Calu3 (cell line): Measurements from ENCODE around the gene DOCK3. TPM values are rescaled to one million over a fixed set of nuclear protein-coding genes. Genes with fewer than 3 reads are reported as not detected.

Source experiments
- BruUV-seq: library from RNA; stranded (reverse); fragments of 400-500 nt; replicated peaks from 2 replicates; lab custom pipeline; 2021; lab: Mats Ljungman, UMichigan
- CTCF ChIA-PET: fragments of 300-600 bp; sonication (Branson Sonifier 250); formaldehyde crosslinking; loops from one replicate; lab custom pipeline; 2022; ENCODE audit warnings: antibody characterized with exemption; lab: Charles Lee
- DNase-seq: peaks from one replicate; pipeline ENCODE4 v3.0.0; 2022
- H3K27ac Mint-ChIP-seq: one replicate; pipeline ENCODE4 v1.8.0; 2022; ENCODE audit warnings: mixed read lengths; ENCODE audit not compliant: unreplicated experiment
- H3K27me3 Mint-ChIP-seq: one replicate; pipeline ENCODE4 v1.8.0; 2022; ENCODE audit warnings: mixed read lengths; ENCODE audit not compliant: unreplicated experiment
- H3K36me3 Mint-ChIP-seq: one replicate; pipeline ENCODE4 v1.8.0; 2022; ENCODE audit warnings: mild to moderate bottlenecking, moderate library complexity, mixed read lengths; ENCODE audit not compliant: insufficient read depth, unreplicated experiment
- H3K4me1 Mint-ChIP-seq: one replicate; pipeline ENCODE4 v1.8.0; 2022; ENCODE audit warnings: mild to moderate bottlenecking, low read depth, mixed read lengths; ENCODE audit not compliant: unreplicated experiment
- H3K4me3 Mint-ChIP-seq: one replicate; pipeline ENCODE4 v1.8.0; 2022; ENCODE audit warnings: mild to moderate bottlenecking, low read depth, moderate library complexity, mixed read lengths; ENCODE audit not compliant: unreplicated experiment
- H3K9me3 Mint-ChIP-seq: one replicate; pipeline ENCODE4 v1.8.0; 2022; ENCODE audit warnings: low read depth, mixed read lengths; ENCODE audit not compliant: unreplicated experiment
- CTCF ChIP-seq: fragments of 200-600 bp; IDR thresholded peaks from one replicate; pipeline ENCODE4 v1.8.0; 2022; ENCODE audit warnings: antibody characterized with exemption; ENCODE audit not compliant: unreplicated experiment
- intact Hi-C: fragments of 100-400 bp; cut with micrococcal nuclease; formaldehyde crosslinking; loops from one replicate; pipeline ENCODE4 v1.10.0; 2022; ENCODE audit not compliant: unreplicated experiment
- total RNA-seq: library from RNA; stranded (reverse); gene quantifications from 2 replicates; pipeline ENCODE4 v1.2.3, GENCODE V29; 2022

DOCK3 gene
- total RNA-seq, 1 experiment from 2014 or later = 0.19 TPM

GRCh38 chr3:51353131-51353530 is 678.4 kb downstream of the DOCK3 start:
- Mint-ChIP-seq H3K9me3 (no peaks in the 10 kb centered on the region), H3K36me3 (no peaks in the 10 kb centered on the region), H3K4me3 (no peak overlapping the region), H3K27me3 (no peaks in the 10 kb centered on the region), H3K27ac (no peak overlapping the region), H3K4me1 (peaks cover 11% of the 10 kb centered on the region)
- no peak for DNase-seq
- no peak for TF ChIP-seq CTCF
- BruUV-seq = no TSS peak
- intact Hi-C loops = no loop called here
- CTCF ChIA-PET = no interaction called here

- BruUV-seq = no TSS peak
- no peak for DNase-seq
- no peak for TF ChIP-seq CTCF
- CTCF ChIA-PET = no interaction called here
- no peaks in the 10 kb centered on the region for H3K36me3 Mint-ChIP-seq
- no peaks in the 10 kb centered on the region for H3K27me3 Mint-ChIP-seq
- H3K4me3 Mint-ChIP-seq = no peak overlapping the region
- peaks cover 11% of the 10 kb centered on the region for H3K4me1 Mint-ChIP-seq
- H3K9me3 Mint-ChIP-seq = no peaks in the 10 kb centered on the region
- no peak overlapping the region for H3K27ac Mint-ChIP-seq
- intact Hi-C loops = no loop called here
Measured at GRCh38 chr3:51353691-51354090, 679.0 kb downstream of the DOCK3 start.

- Mint-ChIP-seq H3K27ac (no peak overlapping the region), H3K9me3 (no peaks in the 10 kb centered on the region), H3K4me3 (no peak overlapping the region), H3K36me3 (no peaks in the 10 kb centered on the region), H3K27me3 (no peaks in the 10 kb centered on the region), H3K4me1 (peaks cover 11% of the 10 kb centered on the region)
- intact Hi-C loops = no loop called here
- no peak for DNase-seq
- TF ChIP-seq CTCF = no peak
- CTCF ChIA-PET = no interaction called here
- no TSS peak for BruUV-seq
Measured at GRCh38 chr3:51354172-51354571, 679.4 kb downstream of the DOCK3 start.

GRCh38 chr3:51354731-51355615 is 680.2 kb downstream of the DOCK3 start:
- no peak for TF ChIP-seq CTCF
- Mint-ChIP-seq H3K27me3 (no peaks in the 10 kb centered on the region), H3K27ac (no peak overlapping the region), H3K4me3 (no peak overlapping the region), H3K4me1 (peaks cover 11% of the 10 kb centered on the region), H3K9me3 (no peaks in the 10 kb centered on the region), H3K36me3 (no peaks in the 10 kb centered on the region)
- no peak for DNase-seq
- intact Hi-C loops = no loop called here
- no TSS peak for BruUV-seq
- CTCF ChIA-PET = interaction anchor here (1.2 to 1.3 kb wide), 2 partner anchors 15 to 44 kb away, joined by 3 to 4 read pairs; no protein-coding TSS in a partner anchor
